GM18909 (cell line): Measurements from ENCODE around the gene ELF1.
"Not testable (repeated sequence)": the region's sequence is repeated elsewhere in the genome, so short reads cannot be mapped to it uniquely, and the experiment has no call there.

ENCODE experiments used
- ATAC-seq: cut with Tn5 transposase; IDR thresholded peaks from one replicate; pipeline ENCODE4 v1.9.1; 2021; ENCODE audit warnings: mild to moderate bottlenecking; ENCODE audit not compliant: unreplicated experiment, poor library complexity

Gene ELF1

DNA sequence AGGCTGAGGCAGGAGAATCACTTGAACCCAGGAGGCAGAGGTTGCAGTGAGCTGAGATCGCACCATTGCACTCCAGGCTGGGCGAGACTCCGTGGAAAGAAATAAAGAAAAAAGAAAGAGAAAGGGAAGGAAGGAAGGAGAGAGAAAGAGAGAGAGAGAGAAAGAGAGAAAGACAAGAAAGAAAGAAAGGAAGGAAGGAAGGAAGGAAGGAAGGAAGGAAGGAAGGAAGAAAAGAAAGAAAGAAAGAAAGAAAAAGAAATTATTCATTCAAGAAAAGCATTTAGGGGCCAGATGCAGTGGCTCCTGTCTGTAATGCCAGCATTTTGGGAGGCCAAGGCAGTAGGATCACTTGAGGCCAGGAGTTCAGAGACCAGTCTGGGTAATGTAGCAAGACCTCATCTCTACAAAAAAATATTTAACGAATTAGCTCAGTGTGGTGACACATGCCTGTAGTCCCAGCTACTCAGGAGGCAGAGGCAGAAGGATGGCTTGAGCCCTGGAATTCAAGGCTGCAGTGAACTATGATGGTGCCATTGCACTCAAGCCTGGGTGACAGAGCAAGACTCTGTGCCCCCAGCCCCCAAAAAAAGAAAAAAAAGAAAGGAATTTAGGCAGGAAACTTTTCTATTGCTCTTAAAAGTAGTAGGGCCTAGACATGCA, 109.4 kb downstream of the ELF1 start:
- not testable (repeated sequence) for ATAC-seq

DNA sequence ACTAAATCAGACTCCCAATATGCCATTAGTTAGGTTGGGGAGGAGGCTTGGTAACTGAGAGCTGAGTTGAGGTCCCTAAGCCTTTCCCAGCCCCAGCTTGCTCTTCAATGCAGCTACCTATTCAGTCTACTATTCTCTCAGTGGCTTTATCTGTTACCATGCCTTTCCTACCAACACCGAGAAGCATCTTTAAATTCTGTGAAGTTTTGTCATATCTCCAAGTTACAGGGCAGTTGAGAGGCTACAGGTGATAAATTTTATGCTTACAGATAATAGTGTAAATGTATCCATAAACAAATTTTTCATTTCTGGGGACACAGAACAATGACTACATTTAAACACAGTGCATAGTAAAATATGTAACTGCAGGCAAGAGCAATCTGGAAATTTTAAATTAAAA, 110.6 kb downstream of the ELF1 start:
- no peak for ATAC-seq

DNA sequence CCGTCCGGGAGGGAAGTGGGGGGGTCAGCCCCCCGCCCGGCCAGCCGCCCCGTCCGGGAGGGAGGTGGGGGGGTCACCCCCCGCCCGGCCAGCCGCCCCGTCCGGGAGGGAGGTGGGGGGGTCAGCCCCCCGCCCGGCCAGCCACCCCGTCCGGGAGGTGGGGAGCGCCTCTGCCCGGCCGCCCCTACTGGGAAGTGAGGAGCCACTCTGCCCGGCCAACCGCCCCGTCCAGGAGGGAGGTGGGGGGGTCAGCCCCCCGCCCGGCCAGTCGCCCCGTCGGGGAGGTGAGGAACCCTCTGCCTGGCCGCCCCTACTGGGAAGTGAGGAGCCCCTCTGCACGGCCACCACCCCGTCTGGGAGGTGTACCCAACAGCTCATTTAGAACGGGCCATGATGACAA, 118.1 kb downstream of the ELF1 start:
- ATAC-seq = not testable (repeated sequence)

DNA sequence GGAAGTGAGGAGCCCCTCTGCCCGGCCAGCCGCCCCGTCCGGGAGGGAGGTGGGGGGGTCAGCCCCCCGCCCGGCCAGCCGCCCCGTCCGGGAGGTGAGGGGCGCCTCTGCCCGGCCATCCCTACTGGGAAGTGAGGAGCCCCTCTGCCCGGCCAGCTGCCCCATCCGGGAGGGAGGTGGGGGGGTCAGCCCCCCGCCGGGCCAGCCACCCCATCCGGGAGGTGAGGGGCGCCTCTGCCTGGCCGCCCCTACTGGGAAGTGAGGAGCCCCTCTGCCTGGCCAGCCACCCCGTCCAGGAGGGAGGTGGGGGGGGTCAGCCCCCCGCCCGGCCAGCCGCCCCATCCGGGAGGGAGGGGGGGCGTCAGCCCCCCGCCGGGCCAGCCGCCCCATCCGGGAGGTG, 118.5 kb downstream of the ELF1 start:
- not testable (repeated sequence) for ATAC-seq

DNA sequence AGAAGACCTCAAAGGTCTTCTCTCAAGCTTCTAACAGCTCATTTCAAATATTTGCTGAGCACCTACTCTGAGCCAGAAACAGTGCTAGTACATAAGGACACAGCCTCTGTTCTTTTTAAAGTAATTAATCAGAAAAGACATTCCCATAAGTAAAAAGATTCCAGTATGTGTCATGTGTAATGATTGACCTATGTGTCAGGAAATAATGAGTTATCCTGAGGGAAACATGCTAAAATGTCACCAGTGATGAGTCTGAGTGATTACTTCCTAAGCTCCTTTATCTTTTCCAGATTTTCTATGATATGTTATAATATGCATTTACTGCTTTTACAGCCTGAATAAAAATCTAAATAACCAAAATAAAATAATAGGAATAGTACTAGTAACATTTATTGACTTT, 122.1 kb downstream of the ELF1 start:
- ATAC-seq = no peak

DNA sequence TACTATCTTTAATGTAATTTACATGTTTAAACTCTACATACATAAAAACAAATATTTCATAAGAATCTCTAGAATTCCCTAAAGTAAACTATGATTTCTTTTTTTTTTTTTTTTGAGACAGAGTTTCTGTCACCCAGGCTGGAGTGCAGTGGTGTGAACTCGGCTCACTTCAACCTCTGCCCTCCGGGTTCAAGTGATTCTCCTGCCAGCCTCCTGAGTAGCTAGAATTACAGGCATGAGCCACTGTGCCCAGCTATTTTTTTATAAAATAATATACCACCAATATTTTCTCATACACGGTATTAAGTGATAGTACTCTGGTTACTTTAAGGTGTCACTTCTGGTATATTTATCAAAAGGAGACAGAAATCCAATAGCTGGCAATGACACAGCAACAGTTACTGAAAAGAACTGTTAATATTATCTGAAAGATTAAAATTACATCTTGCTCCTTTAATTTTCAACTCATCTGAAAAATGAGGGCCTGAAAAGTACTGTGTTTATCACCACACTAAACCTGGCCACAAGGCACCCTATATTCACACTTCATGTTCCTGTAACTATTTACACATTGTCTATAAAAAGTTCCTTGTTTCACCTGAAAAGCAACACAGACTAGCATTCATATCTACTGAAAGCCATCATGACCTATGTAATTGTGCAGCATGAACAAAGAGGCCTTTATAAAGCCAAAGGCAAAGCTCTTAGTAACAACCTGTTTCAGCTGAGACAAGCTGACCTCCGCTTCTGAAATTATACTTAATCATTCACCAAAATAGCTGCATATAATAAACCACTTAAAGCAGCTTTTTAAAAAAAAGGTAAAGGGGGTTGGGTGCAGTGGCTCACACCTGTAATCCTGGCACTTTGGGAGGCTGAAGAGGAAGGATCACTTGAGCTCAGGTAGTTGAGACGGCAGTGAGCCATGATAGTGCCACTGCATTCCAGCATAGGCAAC, 123.6 kb downstream of the ELF1 start:
- ATAC-seq = no peak

DNA sequence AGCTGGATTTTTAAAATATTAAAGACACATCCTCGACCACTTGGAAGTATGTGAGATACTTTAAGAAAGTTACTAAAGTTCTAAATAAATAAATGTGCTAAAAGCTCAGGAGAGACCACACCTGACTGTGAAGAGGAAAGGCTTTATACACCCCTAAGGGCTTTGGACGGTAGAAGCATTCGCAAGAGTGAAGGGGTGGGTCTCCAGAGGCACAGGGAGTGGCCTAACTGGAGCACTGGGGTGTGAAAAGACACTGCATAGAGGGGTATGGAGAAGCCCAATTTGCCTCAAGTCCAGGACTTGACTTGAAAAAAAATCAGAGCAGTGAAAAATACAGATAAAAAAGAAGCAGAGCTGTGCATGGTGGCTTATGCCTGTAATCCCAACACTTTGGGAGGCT, 125.5 kb downstream of the ELF1 start:
- not testable (repeated sequence) for ATAC-seq

DNA sequence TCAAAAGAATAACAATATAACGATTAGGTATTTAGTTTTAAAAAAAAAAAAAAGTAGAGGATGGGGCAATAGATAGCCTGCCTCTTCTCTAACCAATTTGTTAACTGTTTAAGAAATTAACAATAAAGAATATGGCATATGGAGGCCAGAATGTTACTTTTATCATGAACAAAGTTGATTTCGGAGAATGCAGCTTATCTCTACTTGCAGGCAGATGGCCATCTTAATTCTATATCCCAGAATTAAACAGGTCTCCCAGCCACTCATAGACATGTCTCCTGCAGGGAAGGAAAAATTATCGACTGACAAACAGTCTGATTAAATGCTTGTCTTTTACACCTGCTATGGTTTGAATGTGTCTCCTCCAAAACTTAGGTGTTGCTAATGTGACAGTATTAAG, 133.1 kb downstream of the ELF1 start:
- ATAC-seq = no peak

DNA sequence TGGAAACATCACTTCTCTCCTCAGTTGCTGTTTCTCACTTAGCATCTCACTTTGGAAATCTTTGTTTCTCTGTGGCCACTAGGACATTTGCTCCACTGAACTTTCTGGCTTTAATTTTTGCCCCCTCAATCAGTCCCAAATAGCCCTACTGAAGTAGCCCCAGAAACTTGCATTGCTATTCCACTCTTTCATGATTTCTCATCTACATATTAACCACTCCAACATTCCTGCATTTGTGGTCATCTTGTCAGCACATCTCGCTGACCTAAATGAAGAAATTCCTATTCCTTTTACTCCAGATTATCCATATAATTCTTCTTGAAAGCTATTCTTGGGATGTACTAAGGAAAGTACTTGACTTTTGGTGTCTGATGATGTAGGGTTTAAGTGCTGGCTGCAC, 134.9 kb downstream of the ELF1 start:
- not testable (repeated sequence) for ATAC-seq
